Natural killer cell (primary cell): ENCODE data around the gene VRK1. TPM values are rescaled to one million over a fixed set of nuclear protein-coding genes. Genes with fewer than 3 reads are reported as not detected.

Experiments
- ATAC-seq, 3 donors: fragments of 150-1000 bp in 2 of 3; fragments of 200-7000 bp in 1 of 3; cut with Tn5 transposase; 1 replicate in 1 of 3; 2 replicates in 2 of 3; pipeline ENCODE4 v1.10.0; 2021; ENCODE audit warnings: mild to moderate bottlenecking in 2 of 3, moderate library complexity in 2 of 3
- DNase-seq, 2 donors: peaks; one replicate each; pipeline versions ENCODE4 v3.0.0 to v3.0.0-alpha.2; 2013 to 2021; ENCODE audit warnings: mixed read lengths in 1 of 2
- H3K27ac ChIP-seq: one replicate; pipeline ENCODE4 v1.5.1; 2013; ENCODE audit warnings: mild to moderate bottlenecking, low read length
- H3K27me3 ChIP-seq: one replicate; pipeline ENCODE4 v1.6.1; 2013; ENCODE audit warnings: low read length; ENCODE audit not compliant: control insufficient read depth, insufficient read depth
- H3K36me3 ChIP-seq: one replicate; pipeline ENCODE4 v1.6.1; 2013; ENCODE audit warnings: low read length; ENCODE audit not compliant: control insufficient read depth, insufficient read depth
- H3K4me1 ChIP-seq: one replicate; pipeline ENCODE4 v1.6.1; 2013; ENCODE audit warnings: low read length; ENCODE audit not compliant: control insufficient read depth, insufficient read depth
- H3K4me3 ChIP-seq: one replicate; pipeline ENCODE4 v1.5.1; 2013; ENCODE audit warnings: low read length
- H3K9me3 ChIP-seq: one replicate; pipeline ENCODE4 v1.6.1; 2013; ENCODE audit warnings: low read length; ENCODE audit not compliant: control insufficient read depth, insufficient read depth
- H3K27ac Mint-ChIP-seq, 2 donors: one replicate each; pipeline ENCODE4 v1.8.0; 2022; ENCODE audit warnings: mild to moderate bottlenecking in 2 of 2, mixed read lengths in 2 of 2, moderate library complexity in 1 of 2
- H3K27me3 Mint-ChIP-seq, 2 donors: one replicate each; pipeline ENCODE4 v1.8.0; 2022; ENCODE audit warnings: low read depth in 2 of 2, mixed read lengths in 2 of 2
- H3K36me3 Mint-ChIP-seq: one replicate; pipeline ENCODE4 v1.8.0; 2022; ENCODE audit warnings: mixed read lengths
- H3K4me1 Mint-ChIP-seq, 2 donors: one replicate each; pipeline ENCODE4 v1.8.0; 2022; ENCODE audit warnings: mixed read lengths in 2 of 2
- H3K4me3 Mint-ChIP-seq: one replicate; pipeline ENCODE4 v1.8.0; 2022; ENCODE audit warnings: mild to moderate bottlenecking, moderate library complexity, mixed read lengths
- H3K9me3 Mint-ChIP-seq, 2 donors: one replicate each; pipeline ENCODE4 v1.8.0; 2022; ENCODE audit warnings: mixed read lengths in 2 of 2
- CTCF ChIP-seq: fragments of 200-600 bp; IDR thresholded peaks from one replicate; pipeline ENCODE4 v1.8.0; 2022; ENCODE audit warnings: antibody characterized with exemption
- WGBS: methylation state at CpG from one replicate; pipeline ENCODE4 v1.1.7; 2013; ENCODE audit warnings: missing lambda C conversion rate; ENCODE audit not compliant: insufficient coverage; 5-methylcytosine and 5-hydroxymethylcytosine counted together
- intact Hi-C: fragments of 100-400 bp; cut with micrococcal nuclease; formaldehyde crosslinking; loops from one replicate; pipeline ENCODE4 v1.14.2; 2022
- total RNA-seq, 4 donors: library from RNA; stranded (reverse); fragments of 120-200 nt in 1 of 4; gene quantifications; one replicate each; pipeline versions ENCODE4 v1.2.3 to v1.2.4, GENCODE V29; 2013 to 2022

Gene VRK1
- total RNA-seq, 3 donors from 2014 or later (not counting 1 experiment from before 2014, with no cell fraction given) = 34.4 to 40.6 (median 37.3) TPM

GRCh38 chr14:96889091-96889490 is 91.9 kb downstream of the VRK1 start:
- H3K36me3 Mint-ChIP-seq = no peaks in the 10 kb centered on the region
- WGBS = 94% methylated on average over 5 of the region's 5 CpGs
- ATAC-seq = no peak
- no peaks in the 10 kb centered on the region for H3K27me3 Mint-ChIP-seq
- no peak overlapping the region for H3K4me3 Mint-ChIP-seq
- H3K36me3 ChIP-seq = no peaks in the 10 kb centered on the region
- no peaks in the 10 kb centered on the region for H3K9me3 Mint-ChIP-seq
- no peaks in the 10 kb centered on the region for H3K4me1 ChIP-seq
- no peak overlapping the region for H3K27ac Mint-ChIP-seq
- H3K4me1 Mint-ChIP-seq = no peaks in the 10 kb centered on the region
- TF ChIP-seq CTCF = no peak
- no peak overlapping the region for H3K27ac ChIP-seq
- intact Hi-C loops = no loop called here
- no peaks in the 10 kb centered on the region for H3K27me3 ChIP-seq
- H3K4me3 ChIP-seq = no peak overlapping the region
- no peaks in the 10 kb centered on the region for H3K9me3 ChIP-seq
- no peak for DNase-seq

- ATAC-seq (no peak), DNase-seq (no peak)
- Mint-ChIP-seq H3K27me3 (no peaks in the 10 kb centered on the region), H3K4me1 (no peaks in the 10 kb centered on the region), H3K36me3 (no peaks in the 10 kb centered on the region), H3K27ac (peak overlapping the region in 1 of 2 donors; percentile 28), H3K9me3 (no peaks in the 10 kb centered on the region), H3K4me3 (no peak overlapping the region)
- H3K27me3 ChIP-seq = no peaks in the 10 kb centered on the region
- 84% methylated on average over 12 of the region's 12 CpGs for WGBS
- H3K4me1 ChIP-seq = no peaks in the 10 kb centered on the region
- H3K27ac ChIP-seq = no peak overlapping the region
- no peaks in the 10 kb centered on the region for H3K36me3 ChIP-seq
- no peak for TF ChIP-seq CTCF
- intact Hi-C loops = no loop called here
- H3K4me3 ChIP-seq = no peak overlapping the region
- no peaks in the 10 kb centered on the region for H3K9me3 ChIP-seq
Observed at GRCh38 chr14:96893966-96894622, 96.9 kb downstream of the VRK1 start.

- H3K36me3 ChIP-seq = no peaks in the 10 kb centered on the region
- intact Hi-C loops = no loop called here
- ATAC-seq (no peak), DNase-seq (no peak)
- 97% methylated on average over 6 of the region's 8 CpGs for WGBS
- no peak for TF ChIP-seq CTCF
- Mint-ChIP-seq H3K27me3 (no peaks in the 10 kb centered on the region), H3K4me3 (no peak overlapping the region), H3K9me3 (no peaks in the 10 kb centered on the region), H3K4me1 (no peaks in the 10 kb centered on the region), H3K27ac (no peak overlapping the region), H3K36me3 (no peaks in the 10 kb centered on the region)
- no peaks in the 10 kb centered on the region for H3K9me3 ChIP-seq
- no peak overlapping the region for H3K4me3 ChIP-seq
- no peaks in the 10 kb centered on the region for H3K27me3 ChIP-seq
- H3K4me1 ChIP-seq = no peaks in the 10 kb centered on the region
- no peak overlapping the region for H3K27ac ChIP-seq
Observed at GRCh38 chr14:96894966-96895365, 97.8 kb downstream of the VRK1 start.
